ENCODE results near the gene UQCC2.

The UQCC2 gene

DNA sequence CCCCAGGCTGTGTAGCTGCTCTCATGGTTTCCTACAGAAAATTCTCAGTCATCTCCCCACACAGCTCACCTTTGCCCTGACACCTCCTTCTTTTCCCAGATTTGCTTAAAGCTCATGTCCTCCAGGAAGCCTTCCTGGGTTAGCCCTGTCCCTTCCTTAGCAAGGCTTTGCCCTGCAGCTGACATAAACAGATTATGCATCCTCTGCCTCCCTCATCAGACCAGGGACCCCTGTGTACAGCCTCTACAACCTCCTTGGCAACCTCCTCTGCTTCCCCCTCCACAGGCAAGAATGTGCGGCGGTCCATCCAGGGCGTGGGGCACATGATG is 39.8 kb downstream of the UQCC2 start:
- no peak for DNase-seq

DNA sequence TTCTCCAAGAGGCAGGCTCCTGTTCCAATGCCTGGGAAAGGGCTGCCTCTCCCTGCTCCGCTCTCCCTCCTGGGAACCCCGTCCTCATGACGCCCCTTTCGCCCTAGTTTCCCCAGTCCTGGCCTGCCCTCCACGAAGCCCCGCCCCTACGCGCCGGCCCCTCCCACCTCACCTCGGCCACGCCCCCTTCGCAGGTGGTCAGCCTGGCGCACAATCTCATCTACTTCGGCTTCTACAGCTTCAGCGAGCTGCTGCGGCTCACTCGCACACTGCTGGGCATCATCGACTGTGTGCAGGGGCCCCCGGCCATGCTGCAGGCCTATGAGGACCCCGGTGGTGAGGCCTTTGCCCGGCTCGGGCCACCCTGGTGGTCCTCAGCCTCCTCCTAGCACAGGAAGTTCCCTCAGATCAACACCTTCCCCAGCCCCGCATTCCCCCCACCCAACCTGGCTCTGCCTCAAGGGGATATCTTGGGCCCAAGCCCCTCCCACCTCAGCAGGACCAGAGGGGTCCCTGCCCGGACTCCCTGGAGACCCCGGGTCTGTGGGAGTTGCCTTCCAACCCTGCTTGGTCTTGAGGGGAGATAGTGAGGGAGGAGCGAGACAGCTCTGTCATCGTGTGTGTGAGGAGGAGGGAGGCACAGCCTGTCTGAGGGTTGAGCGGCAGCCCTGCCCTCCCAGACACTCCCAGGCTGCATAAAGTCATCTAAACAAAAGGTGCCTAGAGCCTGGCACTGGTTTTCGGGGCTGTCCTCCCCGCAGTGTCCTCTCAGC is 40.3 kb downstream of the UQCC2 start:
- DNase-seq, result no peak

DNA sequence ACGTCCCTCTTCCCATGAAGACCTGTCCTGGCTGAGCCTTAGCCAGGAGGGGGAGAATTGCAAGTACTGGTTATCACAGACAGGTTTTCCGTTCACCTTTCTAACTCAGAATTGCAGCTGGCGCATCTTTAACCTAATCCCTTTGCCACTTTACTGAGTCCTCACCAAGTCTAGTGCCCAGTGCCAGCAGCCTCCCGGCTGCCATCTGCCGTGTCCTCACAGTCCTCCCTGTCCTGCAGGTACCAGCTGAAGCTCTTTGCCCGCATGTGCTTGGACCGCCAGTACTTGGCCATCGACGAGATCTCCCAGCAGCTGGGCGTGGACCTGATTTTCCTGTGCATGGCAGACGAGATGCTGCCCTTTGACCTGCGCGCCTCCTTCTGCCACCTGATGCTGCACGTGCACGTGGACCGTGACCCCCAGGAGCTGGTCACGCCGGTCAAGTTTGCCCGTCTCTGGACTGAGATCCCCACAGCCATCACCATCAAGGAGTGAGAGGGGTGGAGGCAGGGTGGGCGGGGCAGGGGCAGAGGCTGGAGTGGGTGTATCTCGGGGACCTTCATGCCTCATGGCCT is 41.3 kb downstream of the UQCC2 start:
- no peak for DNase-seq

GRCh38 chr6:33668914-33669313 is 42.6 kb downstream of the UQCC2 start:
- DNase-seq, result peak; percentile 72

- DNase-seq, result no peak
Observed at GRCh38 chr6:33668328-33668727, 43.2 kb downstream of the UQCC2 start.

DNA sequence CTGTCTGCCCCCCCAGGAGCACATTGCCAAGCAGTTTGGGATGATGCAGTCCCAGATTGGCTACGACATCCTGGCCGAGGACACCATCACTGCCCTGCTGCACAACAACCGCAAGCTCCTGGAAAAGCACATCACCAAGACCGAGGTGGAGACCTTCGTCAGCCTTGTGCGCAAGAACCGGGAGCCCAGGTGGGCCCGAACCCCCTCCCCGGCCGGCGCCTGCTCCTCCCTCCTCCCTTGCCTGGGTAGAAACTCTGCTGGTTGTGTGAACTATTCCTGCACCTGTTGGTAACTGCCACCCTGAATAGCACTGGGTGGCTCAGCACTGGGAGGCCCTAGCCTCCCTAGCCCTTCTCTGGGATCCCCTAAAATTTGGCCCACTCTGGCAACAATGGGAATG is 43.7 kb downstream of the UQCC2 start:
- DNase-seq, result no peak

DNA sequence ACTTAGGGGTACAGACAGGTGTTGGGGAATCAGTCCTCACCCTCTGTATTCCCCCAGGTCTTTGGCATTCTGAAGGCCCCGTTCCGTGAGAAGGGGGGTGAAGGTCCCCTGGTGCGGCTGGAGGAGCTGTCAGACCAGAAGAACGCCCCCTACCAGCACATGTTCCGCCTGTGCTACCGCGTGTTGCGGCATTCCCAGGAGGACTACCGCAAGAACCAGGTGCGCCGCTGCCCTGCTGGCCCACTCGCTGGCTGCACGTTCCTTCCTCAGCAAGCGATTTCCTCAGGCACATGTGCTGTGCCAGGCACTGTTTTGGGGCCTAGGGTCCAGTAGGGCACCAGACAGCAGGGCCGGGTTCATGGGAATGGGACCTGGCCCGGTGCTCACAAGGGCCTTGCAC is 44.4 kb downstream of the UQCC2 start:
- DNase-seq, result no peak

DNA sequence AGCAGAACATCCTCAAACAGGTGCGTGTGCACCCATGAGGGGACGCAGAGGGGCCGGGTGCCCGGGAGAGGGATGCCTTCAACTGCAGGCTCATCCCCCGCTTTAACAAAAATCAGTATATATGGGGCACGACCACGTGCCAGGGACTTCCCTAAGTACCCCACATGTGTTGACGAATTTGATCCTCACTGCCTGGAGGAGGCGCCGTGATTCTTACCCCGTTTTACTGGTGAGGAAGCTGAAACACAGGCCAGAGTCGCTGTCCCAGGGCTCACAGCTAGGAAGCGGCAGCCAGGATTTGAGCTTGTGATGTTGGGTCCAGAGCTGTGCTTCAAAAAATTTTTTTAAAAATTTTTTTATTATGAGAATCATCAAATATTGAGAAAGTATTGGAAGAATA is 45.5 kb downstream of the UQCC2 start:
- no peak for DNase-seq

DNA sequence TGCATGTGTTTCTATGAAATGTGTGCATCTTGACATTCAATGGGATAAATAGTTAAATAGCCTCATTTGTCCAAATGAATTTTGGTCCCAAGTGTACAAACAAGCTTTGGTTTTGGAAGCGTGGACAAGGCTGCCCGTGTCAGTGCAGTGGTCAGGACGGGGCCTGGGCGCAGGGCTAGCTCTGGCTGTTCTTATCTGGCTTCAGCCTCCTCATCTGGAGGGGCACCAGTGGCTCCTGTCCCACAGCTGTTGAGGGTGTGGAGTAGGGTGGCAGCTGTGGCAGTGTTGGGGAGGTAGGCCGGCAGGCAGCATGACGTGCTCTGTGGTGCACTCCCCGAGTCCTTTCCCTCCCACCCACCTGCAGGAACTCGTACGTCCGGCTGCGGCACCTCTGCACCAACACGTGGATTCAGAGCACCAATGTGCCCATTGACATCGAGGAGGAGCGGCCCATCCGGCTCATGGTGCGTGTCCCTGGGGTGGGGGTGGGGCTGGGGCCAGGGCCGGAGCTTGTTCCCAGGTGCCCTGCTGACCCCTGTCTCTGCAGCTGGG is 46.9 kb downstream of the UQCC2 start:
- no peak for DNase-seq

GRCh38 chr6:33663727-33664449 is 47.6 kb downstream of the UQCC2 start:
- no peak for DNase-seq

DNA sequence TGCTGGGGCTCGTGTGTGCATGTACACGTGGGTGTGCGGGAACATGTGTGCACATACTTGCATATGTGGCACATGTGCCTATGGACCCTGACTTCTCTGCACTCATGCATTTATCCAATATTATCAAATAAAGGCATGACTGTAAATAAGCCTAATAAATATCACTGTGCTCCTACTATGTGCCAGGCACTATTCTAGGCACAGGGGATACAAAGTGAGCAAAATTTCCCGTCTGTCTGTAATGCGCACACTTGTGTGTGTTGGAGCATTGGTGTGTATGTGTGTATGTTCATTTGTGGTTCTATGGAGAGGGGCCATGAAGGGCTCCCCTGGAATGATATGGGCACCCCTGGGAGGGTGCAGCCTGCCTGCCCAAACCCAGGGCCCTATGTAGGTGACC is 48.5 kb downstream of the UQCC2 start:
- no peak for DNase-seq

GRCh38 chr6:33662318-33662717 is 49.2 kb downstream of the UQCC2 start:
- no peak for DNase-seq

GRCh38 chr6:33661106-33661838 is 50.2 kb downstream of the UQCC2 start:
- no peak for DNase-seq

DNA sequence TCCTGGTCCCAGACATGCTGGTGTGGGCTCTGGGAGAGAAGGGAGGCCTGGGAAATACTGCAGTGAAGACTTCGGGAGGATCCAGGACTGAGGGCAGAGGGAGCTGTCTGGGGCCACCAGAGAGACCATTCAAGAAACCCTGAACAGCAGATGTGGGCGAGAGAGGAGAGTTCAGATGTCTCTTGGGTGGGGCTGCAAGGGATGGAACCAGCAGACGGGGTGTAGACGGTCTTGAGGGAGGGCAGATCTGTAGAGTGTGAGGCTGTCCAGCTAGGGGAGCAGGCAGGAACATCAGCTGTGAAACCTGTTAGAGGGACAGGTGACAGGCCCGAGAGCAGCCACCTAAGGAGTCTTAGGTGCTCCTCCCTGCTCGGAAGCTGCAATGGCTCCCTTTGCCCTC is 51.5 kb downstream of the UQCC2 start:
- DNase-seq, result no peak

- DNase-seq, result no peak
Observed at GRCh38 chr6:33658982-33659689, 52.4 kb downstream of the UQCC2 start.

- DNase-seq, result no peak
Observed at GRCh38 chr6:33656844-33657243, 54.7 kb downstream of the UQCC2 start.

DNA sequence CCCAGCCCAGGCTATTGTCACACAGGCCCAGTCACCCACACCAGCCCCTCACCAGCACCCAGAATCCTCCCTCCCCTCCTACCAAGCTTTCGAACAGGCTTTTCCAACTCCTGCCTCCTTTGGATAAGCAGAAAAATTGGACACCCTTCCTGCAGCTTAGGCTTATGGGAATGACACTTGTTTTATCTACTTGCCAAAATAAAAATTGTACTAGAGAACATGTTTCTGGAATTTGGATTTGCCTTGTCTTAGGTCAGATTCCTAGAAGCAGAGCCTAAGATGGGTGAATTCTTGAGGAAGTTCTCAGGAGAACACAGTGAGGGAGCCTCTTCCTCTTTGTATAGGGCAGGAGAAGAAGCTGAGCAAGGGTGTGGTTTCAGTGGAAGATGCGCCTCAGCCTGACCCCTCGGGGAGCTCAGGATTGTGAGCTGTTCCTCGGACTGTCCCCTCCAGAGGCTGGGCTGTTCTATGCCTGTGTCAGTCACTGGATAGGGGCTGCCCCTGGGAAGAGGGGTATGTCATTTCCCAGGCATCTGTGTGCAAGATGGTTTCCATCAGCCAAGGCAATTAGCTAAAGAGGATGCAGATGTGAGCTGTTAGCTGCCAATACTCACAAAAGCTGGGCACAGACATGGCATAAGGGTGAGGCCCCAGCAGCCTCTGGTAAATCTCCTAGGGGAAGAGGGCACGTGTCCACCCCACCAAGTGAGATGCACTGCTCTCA is 56.5 kb downstream of the UQCC2 start:
- DNase-seq, result no peak

DNA sequence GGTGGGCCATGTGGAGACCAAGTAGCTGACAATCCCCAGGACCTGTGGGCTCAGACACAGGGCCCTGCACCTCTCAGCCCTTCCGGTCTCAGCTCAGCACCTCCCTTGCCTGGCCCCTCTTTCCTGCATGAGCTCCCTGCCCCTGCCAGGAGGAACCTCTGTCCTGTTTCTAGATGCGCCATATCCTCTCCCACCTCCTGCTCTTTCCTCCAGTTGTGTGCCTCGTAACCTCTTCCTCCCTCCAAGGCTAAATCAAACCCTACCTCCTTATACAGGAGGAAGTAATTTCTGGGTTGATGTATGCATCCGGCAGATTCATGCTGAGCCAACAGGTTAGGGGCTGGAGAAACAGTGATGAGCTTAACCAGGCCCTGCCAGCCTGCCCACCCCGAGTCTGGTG is 59.5 kb downstream of the UQCC2 start:
- no peak for DNase-seq

DNA sequence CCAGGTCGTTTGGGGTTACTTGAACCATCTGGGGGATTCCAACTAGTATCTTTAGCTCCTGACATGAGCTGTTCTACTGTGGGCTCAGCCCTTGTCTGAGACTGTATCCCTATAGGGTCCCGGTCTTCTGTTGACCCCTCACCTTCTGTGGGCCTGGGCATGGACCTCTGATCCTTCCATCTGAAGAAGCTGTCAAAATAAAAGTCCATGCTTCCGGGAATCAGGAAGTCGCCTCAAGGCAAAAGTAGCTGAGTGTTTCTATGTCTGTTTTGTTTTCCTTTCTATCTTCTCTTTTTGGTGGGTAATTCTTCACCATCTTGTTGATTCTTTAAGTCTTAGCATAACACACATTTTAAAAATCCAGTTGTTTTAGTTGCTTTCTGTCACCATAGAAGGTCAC is 60.1 kb downstream of the UQCC2 start:
- no peak for DNase-seq

Measured in CD4-positive, alpha-beta T cell treated with Interleukin-21 for 1 hour (primary cell).